ENCODE results near the gene MAGEA1. TPM values are rescaled to one million over a fixed set of nuclear protein-coding genes. Genes with fewer than 3 reads are reported as not detected.

The MAGEA1 gene
- total RNA-seq, 1 donor from 2014 or later = not detected

DNA sequence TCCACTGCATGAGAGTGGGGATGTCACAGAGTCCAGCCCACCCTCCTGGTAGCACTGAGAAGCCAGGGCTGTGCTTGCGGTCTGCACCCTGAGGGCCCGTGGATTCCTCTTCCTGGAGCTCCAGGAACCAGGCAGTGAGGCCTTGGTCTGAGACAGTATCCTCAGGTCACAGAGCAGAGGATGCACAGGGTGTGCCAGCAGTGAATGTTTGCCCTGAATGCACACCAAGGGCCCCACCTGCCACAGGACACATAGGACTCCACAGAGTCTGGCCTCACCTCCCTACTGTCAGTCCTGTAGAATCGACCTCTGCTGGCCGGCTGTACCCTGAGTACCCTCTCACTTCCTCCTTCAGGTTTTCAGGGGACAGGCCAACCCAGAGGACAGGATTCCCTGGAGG, 2.7 kb downstream of the MAGEA1 start:
- Histone ChIP-seq H3K9ac (ENCODE audit: low read length) (no peak overlapping the region), H3K79me2 (ENCODE audit: insufficient read depth, low read length) (no peaks in the 10 kb centered on the region), H4K20me1 (ENCODE audit: insufficient read depth, low read length) (no peaks in the 10 kb centered on the region), H3K27me3 (ENCODE audit: insufficient read depth, low read length) (no peaks in the 10 kb centered on the region), H3K9me3 (ENCODE audit: insufficient read depth, low read depth, low read length) (no peaks in the 10 kb centered on the region), H3K4me1 (ENCODE audit: insufficient read depth, low read length) (no peaks in the 10 kb centered on the region), H3K4me2 (ENCODE audit: low read length) (no peak overlapping the region), H2AFZ (ENCODE audit: low read depth, low read length) (no peak overlapping the region), H3K4me3 (ENCODE audit: insufficient read depth, low read depth, low read length) (no peak overlapping the region), H3K36me3 (ENCODE audit: insufficient read depth, low read length) (no peaks in the 10 kb centered on the region), H3K27ac (ENCODE audit: low read depth, low read length) (no peak overlapping the region)
- peaks cover 11% of the 10 kb centered on the region for H3K27me3 Mint-ChIP-seq (ENCODE audit: low read depth, unreplicated experiment)
- TF ChIP-seq EZH2 (IDR thresholded peaks at IDR 0.05; ENCODE audit: insufficient read depth, low read length) = no peak
- TF ChIP-seq, protein P1, sequence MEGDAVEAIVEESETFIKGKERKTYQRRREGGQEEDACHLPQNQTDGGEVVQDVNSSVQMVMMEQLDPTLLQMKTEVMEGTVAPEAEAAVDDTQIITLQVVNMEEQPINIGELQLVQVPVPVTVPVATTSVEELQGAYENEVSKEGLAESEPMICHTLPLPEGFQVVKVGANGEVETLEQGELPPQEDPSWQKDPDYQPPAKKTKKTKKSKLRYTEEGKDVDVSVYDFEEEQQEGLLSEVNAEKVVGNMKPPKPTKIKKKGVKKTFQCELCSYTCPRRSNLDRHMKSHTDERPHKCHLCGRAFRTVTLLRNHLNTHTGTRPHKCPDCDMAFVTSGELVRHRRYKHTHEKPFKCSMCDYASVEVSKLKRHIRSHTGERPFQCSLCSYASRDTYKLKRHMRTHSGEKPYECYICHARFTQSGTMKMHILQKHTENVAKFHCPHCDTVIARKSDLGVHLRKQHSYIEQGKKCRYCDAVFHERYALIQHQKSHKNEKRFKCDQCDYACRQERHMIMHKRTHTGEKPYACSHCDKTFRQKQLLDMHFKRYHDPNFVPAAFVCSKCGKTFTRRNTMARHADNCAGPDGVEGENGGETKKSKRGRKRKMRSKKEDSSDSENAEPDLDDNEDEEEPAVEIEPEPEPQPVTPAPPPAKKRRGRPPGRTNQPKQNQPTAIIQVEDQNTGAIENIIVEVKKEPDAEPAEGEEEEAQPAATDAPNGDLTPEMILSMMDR (IDR thresholded peaks at IDR 0.05; ENCODE audit: insufficient read depth, low read depth, low read length) = no peak
- FAIRE-seq (no peak), DNase-seq (ENCODE audit: low read depth) (no peak)
- H3K4me1 Mint-ChIP-seq (ENCODE audit: low read depth, unreplicated experiment) = no peaks in the 10 kb centered on the region
- H3K36me3 Mint-ChIP-seq (ENCODE audit: low read depth, unreplicated experiment) = no peaks in the 10 kb centered on the region
- no peaks in the 10 kb centered on the region for H3K9me3 Mint-ChIP-seq (ENCODE audit: unreplicated experiment)
- no peak overlapping the region for H3K27ac Mint-ChIP-seq (ENCODE audit: unreplicated experiment)
- H3K4me3 Mint-ChIP-seq (ENCODE audit: unreplicated experiment) = no peak overlapping the region

DNA sequence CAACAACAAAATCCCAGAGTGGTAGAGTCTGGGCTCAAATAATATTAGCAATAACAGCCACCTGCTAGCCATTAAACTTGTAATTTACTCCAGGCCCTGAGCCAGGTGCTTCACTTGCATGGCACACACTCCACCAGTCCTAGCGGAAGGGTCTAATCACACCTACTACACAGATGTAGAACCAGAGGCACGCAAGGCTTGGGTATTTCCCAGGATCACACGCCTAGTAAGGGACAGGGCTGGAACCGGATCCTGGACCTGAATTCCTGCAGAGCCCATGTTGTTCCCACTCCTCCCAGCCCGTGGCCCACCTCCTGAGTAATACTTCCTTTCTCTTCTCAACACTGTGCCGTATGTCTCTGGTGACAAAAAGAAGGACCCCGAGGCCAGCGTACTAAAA, 5.7 kb downstream of the MAGEA1 start:
- H3K36me3 Mint-ChIP-seq (ENCODE audit: low read depth, unreplicated experiment) = no peaks in the 10 kb centered on the region
- Histone ChIP-seq H3K27ac (ENCODE audit: low read depth, low read length) (no peak overlapping the region), H3K9ac (ENCODE audit: low read length) (no peak overlapping the region), H3K4me1 (ENCODE audit: insufficient read depth, low read length) (no peaks in the 10 kb centered on the region), H3K36me3 (ENCODE audit: insufficient read depth, low read length) (no peaks in the 10 kb centered on the region), H3K27me3 (ENCODE audit: insufficient read depth, low read length) (no peaks in the 10 kb centered on the region), H2AFZ (ENCODE audit: low read depth, low read length) (no peak overlapping the region), H4K20me1 (ENCODE audit: insufficient read depth, low read length) (no peaks in the 10 kb centered on the region), H3K4me2 (ENCODE audit: low read length) (no peak overlapping the region), H3K4me3 (ENCODE audit: insufficient read depth, low read depth, low read length) (no peak overlapping the region), H3K9me3 (ENCODE audit: insufficient read depth, low read depth, low read length) (no peaks in the 10 kb centered on the region), H3K79me2 (ENCODE audit: insufficient read depth, low read length) (no peaks in the 10 kb centered on the region)
- H3K27me3 Mint-ChIP-seq (ENCODE audit: low read depth, unreplicated experiment) = peaks cover 12% of the 10 kb centered on the region
- no peaks in the 10 kb centered on the region for H3K4me1 Mint-ChIP-seq (ENCODE audit: low read depth, unreplicated experiment)
- H3K9me3 Mint-ChIP-seq (ENCODE audit: unreplicated experiment) = peaks cover 3% of the 10 kb centered on the region
- TF ChIP-seq, protein P1 (IDR thresholded peaks at IDR 0.05; ENCODE audit: insufficient read depth, low read depth, low read length) = no peak
- TF ChIP-seq EZH2 (IDR thresholded peaks at IDR 0.05; ENCODE audit: insufficient read depth, low read length) = no peak
- FAIRE-seq (no peak), DNase-seq (ENCODE audit: low read depth) (no peak)
- H3K4me3 Mint-ChIP-seq (ENCODE audit: unreplicated experiment) = no peak overlapping the region
- no peak overlapping the region for H3K27ac Mint-ChIP-seq (ENCODE audit: unreplicated experiment)

DNA sequence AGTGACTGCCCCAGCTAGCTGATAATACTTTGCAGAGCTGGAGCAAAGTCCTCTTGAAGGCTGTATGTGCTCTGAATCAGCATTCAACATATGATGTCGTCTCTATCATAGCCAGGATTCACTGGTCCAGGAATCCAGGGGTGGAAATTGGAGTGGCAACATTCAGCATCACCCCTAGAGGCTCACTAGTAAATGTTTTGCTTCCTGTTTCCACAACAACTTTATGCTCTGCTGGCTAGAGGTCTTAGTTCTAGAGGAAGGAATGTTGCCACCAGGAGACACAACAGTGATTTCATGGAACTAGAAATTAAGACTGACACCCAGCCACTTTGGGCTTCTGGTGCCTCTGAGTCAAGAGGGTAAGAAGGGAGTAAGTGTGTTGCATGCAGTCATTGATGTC, 11.3 kb downstream of the MAGEA1 start:
- H2AFZ ChIP-seq (ENCODE audit: low read depth, low read length) = no peak overlapping the region
- H4K20me1 ChIP-seq (ENCODE audit: insufficient read depth, low read length) = no peaks in the 10 kb centered on the region
- no peak overlapping the region for H3K4me2 ChIP-seq (ENCODE audit: low read length)
- Mint-ChIP-seq H3K4me3 (ENCODE audit: unreplicated experiment) (no peak overlapping the region), H3K27ac (ENCODE audit: unreplicated experiment) (no peak overlapping the region), H3K36me3 (ENCODE audit: low read depth, unreplicated experiment) (no peaks in the 10 kb centered on the region), H3K4me1 (ENCODE audit: low read depth, unreplicated experiment) (no peaks in the 10 kb centered on the region), H3K9me3 (ENCODE audit: unreplicated experiment) (peaks cover 5% of the 10 kb centered on the region), H3K27me3 (ENCODE audit: low read depth, unreplicated experiment) (peaks cover 5% of the 10 kb centered on the region)
- FAIRE-seq (no peak), DNase-seq (ENCODE audit: low read depth) (no peak)
- H3K4me3 ChIP-seq (ENCODE audit: insufficient read depth, low read depth, low read length) = no peak overlapping the region
- no peak overlapping the region for H3K9ac ChIP-seq (ENCODE audit: low read length)
- H3K36me3 ChIP-seq (ENCODE audit: insufficient read depth, low read length) = no peaks in the 10 kb centered on the region
- TF ChIP-seq, protein P1 (IDR thresholded peaks at IDR 0.05; ENCODE audit: insufficient read depth, low read depth, low read length) = no peak
- no peak for TF ChIP-seq EZH2 (IDR thresholded peaks at IDR 0.05; ENCODE audit: insufficient read depth, low read length)
- H3K4me1 ChIP-seq (ENCODE audit: insufficient read depth, low read length) = no peaks in the 10 kb centered on the region
- H3K27ac ChIP-seq (ENCODE audit: low read depth, low read length) = no peak overlapping the region
- H3K9me3 ChIP-seq (ENCODE audit: insufficient read depth, low read depth, low read length) = no peaks in the 10 kb centered on the region
- H3K27me3 ChIP-seq (ENCODE audit: insufficient read depth, low read length) = no peaks in the 10 kb centered on the region
- no peaks in the 10 kb centered on the region for H3K79me2 ChIP-seq (ENCODE audit: insufficient read depth, low read length)

Measured in astrocyte (in vitro differentiated cells and primary cell).